GM12872 (cell line): ENCODE measurements around the gene URB1.

ENCODE experiments used
- TF ChIP-seq, protein P1 (sequence below): IDR thresholded peaks from 3 replicates; pipeline ENCODE4 v1.5.1; 2011; ENCODE audit warnings: low read depth, mild to moderate bottlenecking, low read length, moderate library complexity; ENCODE audit not compliant: insufficient read depth

Gene URB1

DNA sequence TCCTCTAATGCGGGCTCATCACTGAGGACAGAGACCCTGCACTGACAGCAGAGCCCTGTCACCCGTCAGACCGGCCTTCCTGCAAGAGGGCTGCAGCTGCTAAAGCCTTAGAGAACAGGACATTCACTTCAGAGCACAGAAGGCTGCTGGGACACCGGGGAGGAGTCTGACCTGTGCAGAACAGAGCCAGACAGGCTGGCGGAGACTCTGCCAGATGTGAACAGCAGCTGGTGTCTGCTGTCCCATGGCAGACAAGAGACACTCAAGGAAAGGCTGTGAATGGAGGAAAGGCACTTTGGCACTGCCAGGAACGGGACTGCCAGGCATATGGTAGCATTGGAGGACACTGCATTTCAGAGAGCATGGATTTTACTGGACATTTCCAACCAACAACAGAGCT is 72.8 kb downstream of the URB1 start:
- TF ChIP-seq, protein P1, sequence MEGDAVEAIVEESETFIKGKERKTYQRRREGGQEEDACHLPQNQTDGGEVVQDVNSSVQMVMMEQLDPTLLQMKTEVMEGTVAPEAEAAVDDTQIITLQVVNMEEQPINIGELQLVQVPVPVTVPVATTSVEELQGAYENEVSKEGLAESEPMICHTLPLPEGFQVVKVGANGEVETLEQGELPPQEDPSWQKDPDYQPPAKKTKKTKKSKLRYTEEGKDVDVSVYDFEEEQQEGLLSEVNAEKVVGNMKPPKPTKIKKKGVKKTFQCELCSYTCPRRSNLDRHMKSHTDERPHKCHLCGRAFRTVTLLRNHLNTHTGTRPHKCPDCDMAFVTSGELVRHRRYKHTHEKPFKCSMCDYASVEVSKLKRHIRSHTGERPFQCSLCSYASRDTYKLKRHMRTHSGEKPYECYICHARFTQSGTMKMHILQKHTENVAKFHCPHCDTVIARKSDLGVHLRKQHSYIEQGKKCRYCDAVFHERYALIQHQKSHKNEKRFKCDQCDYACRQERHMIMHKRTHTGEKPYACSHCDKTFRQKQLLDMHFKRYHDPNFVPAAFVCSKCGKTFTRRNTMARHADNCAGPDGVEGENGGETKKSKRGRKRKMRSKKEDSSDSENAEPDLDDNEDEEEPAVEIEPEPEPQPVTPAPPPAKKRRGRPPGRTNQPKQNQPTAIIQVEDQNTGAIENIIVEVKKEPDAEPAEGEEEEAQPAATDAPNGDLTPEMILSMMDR, result no peak

DNA sequence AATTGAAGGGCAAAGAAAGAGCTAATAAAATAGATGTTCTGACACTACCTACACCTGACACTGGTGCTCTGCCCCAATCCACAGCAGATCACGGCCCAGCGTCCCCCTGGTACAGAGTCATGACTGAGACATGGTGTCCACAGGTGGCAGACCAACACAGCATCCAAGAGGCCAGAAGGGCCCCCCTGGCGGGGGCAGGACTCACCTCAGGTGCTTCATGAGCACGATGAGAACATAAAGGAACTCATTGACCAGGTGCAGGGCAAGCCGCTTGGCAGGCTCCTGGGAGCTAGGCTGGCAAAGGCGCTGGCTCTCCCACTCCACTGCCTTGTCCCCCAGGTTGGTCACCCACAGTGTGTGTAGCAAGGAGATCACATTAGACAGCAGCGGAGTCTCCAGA is 73.8 kb downstream of the URB1 start:
- TF ChIP-seq, protein P1, result no peak

DNA sequence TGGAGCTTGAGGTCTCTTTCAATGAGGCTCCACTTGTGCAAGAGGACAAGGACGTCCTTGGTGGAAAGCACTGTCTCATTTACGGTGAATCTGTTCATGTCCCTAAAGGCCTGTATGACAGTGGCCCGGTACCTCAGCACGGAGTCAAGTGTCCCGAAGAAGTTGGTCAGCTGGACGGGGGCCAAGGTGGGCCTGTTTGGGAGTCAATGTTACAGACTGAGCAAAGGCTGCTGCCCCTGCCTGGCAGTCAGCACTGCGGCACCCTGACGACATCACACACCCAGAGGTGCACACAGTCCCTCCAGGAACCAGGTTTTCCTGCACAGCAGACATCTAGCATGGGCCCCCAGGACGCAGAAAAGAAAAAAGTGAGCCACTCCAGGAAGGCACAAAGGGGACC is 75.1 kb downstream of the URB1 start:
- TF ChIP-seq, protein P1, result no peak

DNA sequence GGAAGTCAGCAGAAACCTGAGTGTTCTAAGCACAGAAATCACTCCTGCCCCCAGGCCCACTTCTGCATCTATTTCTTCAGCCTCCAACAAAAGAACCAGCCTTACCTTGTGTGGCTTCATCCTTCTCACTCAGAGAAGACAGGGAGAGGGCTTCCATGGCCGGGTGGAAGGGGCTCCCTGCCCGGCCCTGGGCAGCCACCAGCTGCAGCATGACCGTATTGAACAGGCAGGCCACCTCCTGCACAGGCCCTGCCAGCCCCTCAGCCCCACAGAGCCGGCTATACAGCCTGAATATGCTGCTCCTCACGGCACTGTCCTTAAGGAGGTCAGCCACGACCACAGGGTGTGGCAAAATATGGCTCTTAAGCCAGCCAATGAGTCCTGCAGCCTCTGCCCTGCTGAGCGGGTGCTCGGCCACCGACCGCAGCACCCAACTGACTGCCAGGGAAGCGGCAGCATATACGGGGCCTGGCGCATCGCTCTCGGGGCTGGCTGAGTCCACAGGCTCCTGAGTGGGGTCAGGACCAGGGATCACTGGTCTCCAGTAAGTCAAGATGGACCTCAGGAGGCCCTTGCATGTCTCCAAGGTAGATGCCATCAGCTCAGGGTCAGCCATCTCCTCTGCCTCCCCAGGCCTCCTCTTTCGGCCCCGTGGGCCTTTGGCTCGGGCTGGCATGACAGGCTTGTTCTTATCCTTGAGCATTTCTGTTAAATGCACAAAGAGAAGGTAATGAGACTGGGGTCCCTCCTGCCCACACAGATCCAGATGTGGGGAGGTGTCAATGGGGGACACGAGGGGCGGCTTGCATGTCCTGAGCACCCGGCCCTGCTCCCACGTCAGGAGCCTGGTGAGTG is 76.2 kb downstream of the URB1 start:
- TF ChIP-seq, protein P1, result no peak

DNA sequence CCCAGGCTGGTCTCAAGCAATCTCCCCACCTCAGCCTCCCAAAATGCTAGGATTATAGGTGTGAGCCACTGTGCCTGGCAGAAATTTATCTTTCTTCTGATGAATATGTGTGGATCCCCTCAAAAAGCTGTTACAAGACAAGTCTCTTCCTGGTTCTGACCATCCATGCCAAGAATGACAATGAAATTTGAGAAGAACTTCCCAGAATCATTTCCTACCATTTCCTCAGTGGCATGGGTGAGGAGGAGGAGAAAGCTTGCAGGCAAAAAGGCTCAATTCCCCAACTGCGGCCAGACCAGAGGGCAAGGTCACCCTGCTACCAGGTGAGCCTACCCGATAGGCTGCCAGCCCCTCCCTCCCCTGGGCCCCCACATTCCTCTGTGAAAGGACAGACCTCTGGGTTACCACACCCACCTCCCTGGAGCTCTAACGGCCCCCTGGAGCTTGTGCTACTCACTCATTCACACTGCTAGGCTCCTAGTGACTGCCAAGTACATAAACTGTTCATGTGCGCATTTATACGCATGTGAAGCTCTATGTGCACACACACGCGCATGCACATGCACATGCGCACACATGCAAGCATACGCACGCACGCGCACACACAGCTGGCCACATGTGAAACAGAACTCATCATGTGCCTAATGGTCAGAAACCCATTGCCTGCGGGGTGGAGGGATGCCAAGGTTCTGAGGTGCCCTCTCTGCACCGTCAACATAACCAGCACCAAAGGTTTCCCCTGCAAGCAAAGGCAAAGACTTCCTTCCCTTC is 77.1 kb downstream of the URB1 start:
- TF ChIP-seq, protein P1, result no peak

DNA sequence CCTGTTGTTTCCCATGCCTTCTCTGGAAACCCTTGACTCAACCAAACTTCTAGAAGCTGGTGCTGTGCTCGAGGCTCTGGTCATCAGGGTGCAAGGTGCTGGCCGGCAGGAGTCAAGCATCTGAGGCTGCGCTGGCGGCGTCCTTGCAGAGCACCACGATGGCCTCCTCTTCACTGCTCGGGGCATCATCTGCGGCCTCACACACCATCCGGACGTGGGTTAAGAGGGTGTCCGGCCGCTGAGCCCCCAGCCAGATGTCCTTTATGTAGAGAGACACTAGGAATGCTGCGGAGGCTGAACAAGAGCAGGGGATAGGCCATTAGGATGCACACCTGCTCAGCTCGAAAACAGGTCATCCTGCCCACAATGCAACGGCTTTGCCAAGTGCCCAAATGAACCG is 78.0 kb downstream of the URB1 start:
- TF ChIP-seq, protein P1, result no peak

DNA sequence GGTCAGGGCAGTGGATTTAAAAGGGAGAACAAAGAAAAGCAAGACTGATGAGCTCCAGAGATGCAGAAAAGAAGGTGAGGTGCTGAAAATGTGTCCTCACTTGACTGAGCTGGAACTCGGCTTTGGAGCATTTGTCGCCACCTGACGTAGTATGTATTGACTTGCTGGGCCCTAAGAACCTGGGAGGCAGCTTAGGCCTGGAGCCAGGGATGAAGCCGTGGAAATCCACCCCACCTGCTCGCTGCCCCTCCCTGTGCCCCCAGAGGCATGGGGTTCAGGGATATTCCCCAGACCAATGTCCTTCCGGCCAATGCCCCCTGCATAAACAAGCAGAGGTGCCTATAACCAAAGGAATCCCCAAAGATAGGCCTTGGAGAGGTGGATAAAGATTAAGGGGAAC is 79.8 kb downstream of the URB1 start:
- TF ChIP-seq, protein P1, result no peak
